C4-2B (cell line): Measurements from ENCODE around the gene ZCWPW1.
"Not testable (repeated sequence)": the region's sequence is repeated elsewhere in the genome, so short reads cannot be mapped to it uniquely, and the experiment has no call there.

Source experiments
- H3K27ac ChIP-seq: fragments of 450-650 bp; 2 replicates; pipeline ENCODE4 v1.5.1; 2017
- CTCF ChIP-seq: fragments of 450-650 bp; conservative IDR thresholded peaks from 2 replicates; pipeline ENCODE4 v1.5.1; 2017; ENCODE audit warnings: mild to moderate bottlenecking
- ZFX ChIP-seq: fragments of 450-650 bp; IDR thresholded peaks from 2 replicates; pipeline ENCODE4 v1.6.1; 2017

Gene ZCWPW1

GRCh38 chr7:100465299-100465698 lies 36.8 kb upstream of the ZCWPW1 start:
- 0 out of 2 replicates have a peak overlapping the region, but pooled peaks have one; percentile 0 for H3K27ac ChIP-seq

GRCh38 chr7:100464791-100465190 lies 36.3 kb upstream of the ZCWPW1 start:
- no peak overlapping the region for H3K27ac ChIP-seq
- no peak for TF ChIP-seq ZFX
- no peak for TF ChIP-seq CTCF

More at GRCh38 chr7:100465299-100465698, 36.8 kb upstream of the ZCWPW1 start:
- TF ChIP-seq ZFX = no peak

- no peak within 1 kb of the TSS for H3K27ac ChIP-seq
- no peak for TF ChIP-seq CTCF
- TF ChIP-seq ZFX = no peak
These were observed 35.7 kb upstream of the ZCWPW1 start, which contains the start of gene SPACDR for GRCh38 chr7:100464210-100464660. TSS of gene SPACDR (minus strand) at chr7:100464260. CDS start at chr7:100464025, 235 bp downstream.

GRCh38 chr7:100457033-100457432 lies 28.5 kb upstream of the ZCWPW1 start:
- TF ChIP-seq ZFX = no peak
- TF ChIP-seq CTCF = no peak
- no peak overlapping the region for H3K27ac ChIP-seq

GRCh38 chr7:100456562-100456961 lies 28.1 kb upstream of the ZCWPW1 start:
- H3K27ac ChIP-seq = no peak overlapping the region
- TF ChIP-seq ZFX = no peak
- TF ChIP-seq CTCF = no peak

- TF ChIP-seq ZFX (no peak), CTCF (no peak)
- H3K27ac ChIP-seq = no peak overlapping the region
These were observed 26.7 kb upstream of the ZCWPW1 start for GRCh38 chr7:100455206-100455605.

- not testable (repeated sequence) for H3K27ac ChIP-seq
These were observed 25.4 kb upstream of the ZCWPW1 start for GRCh38 chr7:100453854-100454253.

- no peak for TF ChIP-seq ZFX
These were observed 24.0 kb upstream of the ZCWPW1 start for GRCh38 chr7:100452513-100452912.

GRCh38 chr7:100449190-100449795 lies 20.8 kb upstream of the ZCWPW1 start:
- TF ChIP-seq CTCF = no peak
- TF ChIP-seq ZFX = no peak
- no peak overlapping the region for H3K27ac ChIP-seq

More at GRCh38 chr7:100452513-100452912, 24.0 kb upstream of the ZCWPW1 start:
- H3K27ac ChIP-seq = no peak overlapping the region

- H3K27ac ChIP-seq = not testable (repeated sequence)
These were observed 18.9 kb upstream of the ZCWPW1 start for GRCh38 chr7:100447363-100447762.
